MM.1S (cell line): ENCODE results near the gene S100A9.

Source experiments
- DNase-seq: peaks from one replicate; pipeline ENCODE4 v3.0.0-alpha.2; 2015
- H2AFZ ChIP-seq: fragments of 300-600 bp; sonication (generic); 2 replicates; pipeline ENCODE4 v1.6.0; 2016; ENCODE audit warnings: antibody characterized with exemption, low read length
- H3F3A ChIP-seq: fragments of 300-600 bp; sonication (generic); 2 replicates; pipeline ENCODE4 v1.6.1; 2016; ENCODE audit warnings: mild to moderate bottlenecking, antibody characterized with exemption, low read length, moderate library complexity, mixed read lengths; ENCODE audit not compliant: insufficient read depth
- H3K27ac ChIP-seq: fragments of 300-600 bp; sonication (generic); 2 replicates; pipeline ENCODE4 v1.5.1; 2016; ENCODE audit warnings: mild to moderate bottlenecking, low read length
- H3K27me3 ChIP-seq: fragments of 300-600 bp; sonication (generic); replicated peaks from 2 replicates; pipeline ENCODE4 v1.6.0; 2016; ENCODE audit warnings: low read length; ENCODE audit not compliant: insufficient read depth
- H3K36me3 ChIP-seq: fragments of 300-600 bp; sonication (generic); replicated peaks from 2 replicates; pipeline ENCODE4 v1.6.1; 2016; ENCODE audit warnings: mild to moderate bottlenecking, low read length, mixed read lengths; ENCODE audit not compliant: insufficient read depth
- H3K4me1 ChIP-seq: fragments of 300-600 bp; sonication (generic); 2 replicates; pipeline ENCODE4 v1.6.1; 2016; ENCODE audit warnings: low read length, mixed read lengths
- H3K4me2 ChIP-seq: fragments of 300-600 bp; sonication (generic); 2 replicates; pipeline ENCODE4 v1.6.0; 2016; ENCODE audit warnings: low read depth, low read length
- H3K4me3 ChIP-seq: fragments of 300-600 bp; sonication (generic); 2 replicates; pipeline ENCODE4 v1.5.1; 2016; ENCODE audit warnings: low read length, mixed read lengths
- H3K79me2 ChIP-seq: fragments of 300-600 bp; sonication (generic); 2 replicates; pipeline ENCODE4 v1.6.1; 2016; ENCODE audit warnings: mixed run types, low read length, mixed read lengths
- H3K9ac ChIP-seq: fragments of 300-600 bp; sonication (generic); 2 replicates; pipeline ENCODE4 v1.6.1; 2016; ENCODE audit warnings: low read length, mixed read lengths
- H3K9me2 ChIP-seq: fragments of 300-600 bp; sonication (generic); replicated peaks from 2 replicates; pipeline ENCODE4 v1.6.1; 2016; ENCODE audit warnings: mild to moderate bottlenecking, low read length, mixed read lengths; ENCODE audit not compliant: insufficient read depth
- H3K9me3 ChIP-seq: fragments of 300-600 bp; sonication (generic); replicated peaks from 2 replicates; pipeline ENCODE4 v1.6.1; 2016; ENCODE audit warnings: mild to moderate bottlenecking, low read length, mixed read lengths; ENCODE audit not compliant: insufficient read depth
- H4K20me1 ChIP-seq: fragments of 300-600 bp; sonication (generic); 2 replicates; pipeline ENCODE4 v1.6.1; 2016; ENCODE audit warnings: mild to moderate bottlenecking, low read length, moderate library complexity, mixed read lengths; ENCODE audit not compliant: insufficient read depth
- CTCF ChIP-seq: fragments of 300-600 bp; sonication (generic); IDR thresholded peaks from 2 replicates; pipeline ENCODE4 v1.5.1; 2016; ENCODE audit warnings: antibody characterized with exemption, low read length, mixed read lengths
- EZH2 ChIP-seq: fragments of 300-600 bp; sonication (generic); optimal IDR thresholded peaks from 2 replicates; pipeline ENCODE3; 2017; ENCODE audit warnings: low read depth, mild to moderate bottlenecking, antibody characterized with exemption, low read length, mixed read lengths
- EZH2phosphoT487 ChIP-seq: fragments of 300-600 bp; sonication (generic); IDR thresholded peaks from 2 replicates; pipeline ENCODE4 v1.6.1; 2018; ENCODE audit warnings: antibody characterized with exemption, low read length

The S100A9 gene

GRCh38 chr1:153340356-153340755, 17.3 kb upstream of the S100A9 start:
- Histone ChIP-seq H3K9me3 (no peaks in the 10 kb centered on the region), H3K36me3 (no peaks in the 10 kb centered on the region), H3K9me2 (no peaks in the 10 kb centered on the region), H3K9ac (no peak overlapping the region), H3K27ac (no peak overlapping the region), H3K4me2 (no peak overlapping the region), H2AFZ (no peak overlapping the region), H4K20me1 (no peaks in the 10 kb centered on the region), H3K79me2 (no peaks in the 10 kb centered on the region), H3K4me1 (peaks cover 21% of the 10 kb centered on the region), H3K4me3 (no peak overlapping the region), H3F3A (peaks cover 10% of the 10 kb centered on the region; the same call in 1 of the 2 replicates), H3K27me3 (no peaks in the 10 kb centered on the region)
- TF ChIP-seq EZH2phosphoT487 (no peak), EZH2 (no peak), CTCF (no peak)
- DNase-seq, result no peak

GRCh38 chr1:153341431-153341934, 16.2 kb upstream of the S100A9 start:
- Histone ChIP-seq H3K36me3 (no peaks in the 10 kb centered on the region), H3K79me2 (no peaks in the 10 kb centered on the region), H3K9me2 (no peaks in the 10 kb centered on the region), H3K27ac (no peak overlapping the region), H3K9ac (no peak overlapping the region), H3F3A (peaks cover 10% of the 10 kb centered on the region; the same call in 1 of the 2 replicates), H3K4me2 (no peak overlapping the region), H3K4me3 (no peak overlapping the region), H3K27me3 (no peaks in the 10 kb centered on the region), H2AFZ (no peak overlapping the region), H4K20me1 (no peaks in the 10 kb centered on the region), H3K9me3 (no peaks in the 10 kb centered on the region), H3K4me1 (peaks cover 29% of the 10 kb centered on the region)
- TF ChIP-seq CTCF (no peak), EZH2phosphoT487 (no peak), EZH2 (no peak)
- DNase-seq, result no peak

- no peaks in the 10 kb centered on the region for H3K27me3 ChIP-seq
- H3K79me2 ChIP-seq, result no peaks in the 10 kb centered on the region
- H2AFZ ChIP-seq, result no peak overlapping the region
- no peaks in the 10 kb centered on the region for H3K9me3 ChIP-seq
- H3K4me2 ChIP-seq, result no peak overlapping the region
- no peak overlapping the region for H3K27ac ChIP-seq
- H3K4me1 ChIP-seq, result peaks cover 29% of the 10 kb centered on the region
- no peaks in the 10 kb centered on the region for H3K9me2 ChIP-seq
- H4K20me1 ChIP-seq, result no peaks in the 10 kb centered on the region
- H3K9ac ChIP-seq, result no peak overlapping the region
- H3K36me3 ChIP-seq, result no peaks in the 10 kb centered on the region
- peaks cover 10% of the 10 kb centered on the region; the same call in 1 of the 2 replicates for H3F3A ChIP-seq
- TF ChIP-seq CTCF (no peak), EZH2phosphoT487 (no peak), EZH2 (no peak)
- no peak overlapping the region for H3K4me3 ChIP-seq
- no peak for DNase-seq
These were observed 15.5 kb upstream of the S100A9 start for GRCh38 chr1:153342178-153342577.
